HFFc6 (cell line): Measurements from ENCODE around the gene DUT. TPM values are rescaled to one million over a fixed set of nuclear protein-coding genes. Genes with fewer than 3 reads are reported as not detected.
"Not testable (repeated sequence)": the region's sequence is repeated elsewhere in the genome, so short reads cannot be mapped to it uniquely, and the experiment has no call there.

Source experiments
- DNase-seq: peaks from one replicate; pipeline ENCODE4 v3.0.0-alpha.2; 2018
- H3K27ac Mint-ChIP-seq: 2 replicates; pipeline ENCODE4 v1.8.0; 2020; ENCODE audit warnings: mild to moderate bottlenecking, mixed read lengths
- H3K27me3 Mint-ChIP-seq: 2 replicates; pipeline ENCODE4 v1.8.0; 2021; ENCODE audit warnings: mild to moderate bottlenecking, moderate library complexity, mixed read lengths; ENCODE audit not compliant: insufficient read depth
- H3K36me3 Mint-ChIP-seq: 2 replicates; pipeline ENCODE4 v1.8.0; 2021; ENCODE audit warnings: low read depth, mixed read lengths
- H3K4me1 Mint-ChIP-seq: 2 replicates; pipeline ENCODE4 v1.8.0; 2020; ENCODE audit warnings: low read depth, mixed read lengths
- H3K4me3 Mint-ChIP-seq: 2 replicates; pipeline ENCODE4 v1.8.0; 2020; ENCODE audit warnings: mild to moderate bottlenecking, moderate library complexity, mixed read lengths
- H3K9me3 Mint-ChIP-seq: 2 replicates; pipeline ENCODE4 v1.8.0; 2020; ENCODE audit warnings: mild to moderate bottlenecking, mixed read lengths
- CTCF ChIP-seq: fragments of 200-600 bp; sonication (generic); IDR thresholded peaks from 2 replicates; pipeline ENCODE4 v1.5.0; 2021; ENCODE audit warnings: antibody characterized with exemption, mild to moderate bottlenecking
- total RNA-seq, 6 experiments: library from RNA; stranded (reverse); fragmentation: NEBNext Ultra II Directional; extraction: Animal tissue kit (Norgen Biotek cat#: 25700); gene quantifications; 2 replicates in 1 of 6; 3 replicates in 5 of 6; pipeline ENCODE4 v1.2.3, GENCODE V29; 2021

Gene DUT
- total RNA-seq, 6 experiments from 2014 or later: 86.0 to 130 (median 114) TPM

DNA sequence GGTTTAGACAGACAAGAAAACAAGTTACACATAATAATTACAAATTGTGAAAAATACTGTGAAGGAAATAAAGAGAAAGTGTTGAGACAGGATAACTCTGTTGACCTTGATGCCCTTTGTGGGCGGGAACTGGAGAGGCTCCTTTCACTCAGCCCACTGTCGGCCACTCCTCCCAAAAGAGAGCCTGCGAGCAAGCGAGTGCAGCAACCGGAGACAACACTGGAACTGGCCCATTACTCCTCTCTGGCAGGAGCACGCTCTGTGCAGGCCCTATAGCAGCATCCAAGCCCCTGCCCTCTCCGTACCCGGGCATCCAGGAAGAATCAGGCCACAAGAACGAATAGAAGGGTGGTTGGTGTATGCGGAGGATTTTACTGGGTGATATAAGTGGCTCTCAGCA is 16.2 kb upstream of the DUT start:
- Mint-ChIP-seq H3K27me3 (peaks cover 2% of the 10 kb centered on the region), H3K4me3 (no peak overlapping the region), H3K27ac (no peak overlapping the region), H3K36me3 (no peaks in the 10 kb centered on the region), H3K9me3 (no peaks in the 10 kb centered on the region), H3K4me1 (no peaks in the 10 kb centered on the region)
- DNase-seq: no peak
- TF ChIP-seq CTCF: no peak

GRCh38 chr15:48317221-48317620 is 14.0 kb upstream of the DUT start:
- no peaks in the 10 kb centered on the region for H3K36me3 Mint-ChIP-seq
- no peaks in the 10 kb centered on the region for H3K9me3 Mint-ChIP-seq
- TF ChIP-seq CTCF: no peak
- H3K27ac Mint-ChIP-seq: no peak overlapping the region
- H3K27me3 Mint-ChIP-seq: peaks cover 2% of the 10 kb centered on the region
- H3K4me3 Mint-ChIP-seq: no peak overlapping the region
- H3K4me1 Mint-ChIP-seq: no peaks in the 10 kb centered on the region
- no peak for DNase-seq

DNA sequence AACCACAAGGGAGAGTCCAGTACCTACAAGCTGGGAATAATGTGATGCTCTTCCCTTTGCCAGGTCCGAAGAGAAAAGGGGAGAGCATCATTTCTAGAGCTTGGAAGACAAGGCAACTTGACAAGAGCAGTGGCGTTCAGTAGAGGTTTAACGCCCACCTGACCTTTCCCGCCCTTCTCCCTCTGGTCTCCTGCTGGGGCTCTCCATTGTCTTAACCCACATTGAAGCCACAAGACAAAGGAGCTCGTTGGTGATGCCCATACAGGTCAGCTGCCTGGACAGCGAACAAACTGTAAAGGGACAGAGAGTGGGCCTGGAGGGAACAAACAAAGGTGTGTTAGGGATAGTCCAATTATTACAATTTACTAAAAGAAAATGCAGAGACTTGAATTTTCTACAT is 13.1 kb upstream of the DUT start:
- H3K4me3 Mint-ChIP-seq: no peak overlapping the region
- H3K9me3 Mint-ChIP-seq: no peaks in the 10 kb centered on the region
- no peak for DNase-seq
- H3K27ac Mint-ChIP-seq: no peak overlapping the region
- TF ChIP-seq CTCF: no peak
- no peaks in the 10 kb centered on the region for H3K4me1 Mint-ChIP-seq
- H3K36me3 Mint-ChIP-seq: no peaks in the 10 kb centered on the region
- peaks cover 2% of the 10 kb centered on the region for H3K27me3 Mint-ChIP-seq

DNA sequence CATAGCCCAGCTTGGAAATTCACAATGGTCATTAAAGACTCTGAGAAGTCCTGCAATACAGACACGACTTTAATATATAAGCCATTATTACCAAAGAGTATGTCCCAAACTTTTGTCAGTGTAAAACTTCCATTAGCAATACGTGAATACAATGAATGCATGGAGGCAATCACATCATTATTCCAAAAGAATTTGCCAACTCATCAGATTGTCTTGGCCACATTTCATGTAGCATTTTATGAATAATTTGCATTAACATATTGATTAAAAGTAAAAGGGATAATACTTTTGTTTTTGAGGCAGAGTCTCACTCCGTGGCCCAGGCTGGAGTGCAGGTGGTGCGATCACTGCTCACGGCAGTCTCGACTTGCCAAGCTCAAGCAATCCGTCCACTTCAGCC is 7.9 kb upstream of the DUT start:
- no peak overlapping the region for H3K4me3 Mint-ChIP-seq
- H3K27me3 Mint-ChIP-seq: peaks cover 2% of the 10 kb centered on the region; the same call in 1 of the 2 replicates

DNA sequence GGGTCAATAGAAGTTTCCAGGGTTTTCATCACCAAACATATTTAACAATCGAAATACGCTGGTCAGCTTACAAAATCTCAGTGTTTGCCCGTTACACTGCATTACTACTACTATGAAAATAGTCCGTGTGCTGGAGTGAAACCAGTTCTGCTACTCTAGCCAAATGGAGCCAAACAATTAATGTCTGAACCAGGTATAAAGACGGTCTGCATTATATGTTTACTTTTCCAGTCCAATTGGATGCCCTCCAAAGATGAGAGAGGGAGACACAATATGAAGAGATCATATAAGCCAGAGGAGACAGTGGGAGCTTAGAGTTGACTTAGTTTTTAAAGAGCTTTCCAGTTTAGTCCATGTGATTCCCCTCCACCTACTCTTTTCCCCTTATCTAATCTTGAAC is 6.3 kb upstream of the DUT start:
- H3K4me3 Mint-ChIP-seq: no peak overlapping the region
- TF ChIP-seq CTCF: no peak
- H3K27me3 Mint-ChIP-seq: peaks cover 2% of the 10 kb centered on the region; the same call in 1 of the 2 replicates
- H3K4me1 Mint-ChIP-seq: peaks cover 3% of the 10 kb centered on the region
- H3K27ac Mint-ChIP-seq: no peak overlapping the region
- no peaks in the 10 kb centered on the region for H3K36me3 Mint-ChIP-seq
- no peak for DNase-seq
- no peaks in the 10 kb centered on the region for H3K9me3 Mint-ChIP-seq

More for the DNA sequence above, 7.9 kb upstream of the DUT start:
- no peak overlapping the region for H3K27ac Mint-ChIP-seq
- no peaks in the 10 kb centered on the region for H3K4me1 Mint-ChIP-seq
- H3K9me3 Mint-ChIP-seq: no peaks in the 10 kb centered on the region
- DNase-seq: no peak
- no peaks in the 10 kb centered on the region for H3K36me3 Mint-ChIP-seq
- no peak for TF ChIP-seq CTCF

- Mint-ChIP-seq H3K27me3 (peaks cover 2% of the 10 kb centered on the region; the same call in 1 of the 2 replicates), H3K27ac (no peak overlapping the region), H3K36me3 (no peaks in the 10 kb centered on the region), H3K4me1 (peaks cover 7% of the 10 kb centered on the region), H3K4me3 (no peak overlapping the region), H3K9me3 (no peaks in the 10 kb centered on the region)
- no peak for TF ChIP-seq CTCF
- no peak for DNase-seq
Observed at GRCh38 chr15:48325400-48325799, 5.8 kb upstream of the DUT start.

DNA sequence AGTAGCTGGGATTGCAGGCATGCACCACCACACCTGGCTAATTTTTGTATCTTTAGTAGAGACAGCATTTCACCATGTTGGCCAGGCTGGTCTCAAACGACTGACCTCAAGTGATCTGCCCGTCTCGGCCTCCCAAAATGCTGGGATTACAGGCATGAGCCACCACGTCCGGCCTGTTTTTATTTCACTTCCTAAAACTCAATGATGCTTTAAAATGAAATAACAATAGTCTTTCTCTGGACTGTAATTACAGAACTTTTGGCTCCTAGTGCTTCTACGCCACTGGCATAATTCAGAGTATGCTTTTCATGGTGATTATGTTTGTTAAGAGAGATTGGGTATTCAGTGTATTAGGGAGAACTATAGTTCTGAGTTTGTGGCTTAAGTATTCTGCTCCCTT is 5.0 kb upstream of the DUT start:
- not testable (repeated sequence) for H3K9me3 Mint-ChIP-seq, H3K27me3 Mint-ChIP-seq, DNase-seq, H3K27ac Mint-ChIP-seq, H3K4me1 Mint-ChIP-seq, H3K4me3 Mint-ChIP-seq, H3K36me3 Mint-ChIP-seq
